Panc1 (cell line): Measurements from ENCODE around the gene LCN6.

Experiments
- CTCF ChIP-seq: fragments of 450-650 bp; IDR thresholded peaks from 2 replicates; pipeline ENCODE4 v1.5.1; 2017; ENCODE audit warnings: mild to moderate bottlenecking
- POLR2AphosphoS5 ChIP-seq: IDR thresholded peaks from 2 replicates; pipeline ENCODE4 v1.6.1; 2012; ENCODE audit warnings: mild to moderate bottlenecking, low read depth, low read length, moderate library complexity
- REST ChIP-seq, 2 experiments: IDR thresholded peaks; 2 replicates each; pipeline ENCODE4 v1.6.1; 2011 to 2012; ENCODE audit warnings: low read depth in 2 of 2, control low read depth in 1 of 2, low read length in 1 of 2, mild to moderate bottlenecking in 1 of 2, moderate library complexity in 1 of 2; ENCODE audit not compliant: insufficient read depth in 1 of 2
- SIN3A ChIP-seq: IDR thresholded peaks from 2 replicates; pipeline ENCODE4 v1.6.1; 2012; ENCODE audit warnings: low read depth, mild to moderate bottlenecking, low read length, moderate library complexity, borderline replicate concordance; ENCODE audit not compliant: insufficient read depth
- TCF7L2 ChIP-seq: IDR thresholded peaks from 2 replicates; pipeline ENCODE4 v1.6.1; 2011; ENCODE audit warnings: mild to moderate bottlenecking, low read depth, low read length, inconsistent platforms

DNA sequence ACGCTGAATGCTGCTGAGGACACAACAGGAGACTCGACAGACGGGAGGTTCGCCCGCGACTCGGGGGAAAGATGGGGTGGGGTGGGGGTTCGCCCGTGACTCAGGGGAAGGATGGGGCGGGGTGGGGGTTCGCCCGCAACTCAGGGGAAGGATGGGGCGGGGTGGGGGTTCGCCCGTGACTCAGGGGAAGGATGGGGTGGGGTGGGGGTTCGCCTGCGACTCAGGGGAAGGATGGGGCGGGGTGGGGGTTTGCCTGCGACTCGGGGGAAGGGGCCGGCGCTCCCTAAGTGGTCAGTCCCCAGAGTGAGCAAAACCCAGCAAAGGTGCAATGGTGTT, 2.2 kb downstream of the LCN6 start:
- TF ChIP-seq POLR2AphosphoS5 = no peak
- TF ChIP-seq CTCF = no peak
- TF ChIP-seq REST (IDR thresholded peaks at IDR 0.05; ENCODE audit: insufficient read depth in 1 of 2, low read depth in 2 of 2, low read length in 1 of 2) = no peak
- no peak for TF ChIP-seq SIN3A
- TF ChIP-seq TCF7L2 = no peak
